ENCODE measurements around the gene BEST1.

The BEST1 gene

GRCh38 chr11:61980783-61981541, 30.8 kb downstream of the BEST1 start:
- Histone ChIP-seq H3K4me1 (ENCODE audit: control insufficient read depth in 1 of 2, insufficient read depth in 2 of 2, low read length in 2 of 2) (peaks cover 2 to 4% of the 10 kb centered on the region in 2 experiments), H3K79me2 (ENCODE audit: control insufficient read depth, insufficient read depth, low read length, poor library complexity) (no peaks in the 10 kb centered on the region)
- WGBS (ENCODE audit: extremely low coverage, insufficient coverage, insufficient read length) = no CpG with 5 or more reads among the region's 10 CpGs

GRCh38 chr11:61983419-61983818, 33.3 kb downstream of the BEST1 start:
- H3K4ac ChIP-seq (ENCODE audit: low read depth, low read length) = no peak overlapping the region
- no peak overlapping the region for H3K9ac ChIP-seq (ENCODE audit: low read length)
- no peaks in the 10 kb centered on the region for H3K27me3 ChIP-seq (ENCODE audit: insufficient read depth, low read length)
- DNase-seq = no peak
- H3K4me3 ChIP-seq (ENCODE audit: low read depth, low read length) = no peak overlapping the region
- H3K18ac ChIP-seq (ENCODE audit: low read length) = no peak overlapping the region
- H3K36me3 ChIP-seq (ENCODE audit: control insufficient read depth in 1 of 2, insufficient read depth in 2 of 2, low read length in 2 of 2) = no peaks in the 10 kb centered on the region
- H3K4me1 ChIP-seq (ENCODE audit: control insufficient read depth in 1 of 2, insufficient read depth in 2 of 2, low read length in 2 of 2) = peaks cover 2 to 4% of the 10 kb centered on the region in 2 experiments
- H3K79me1 ChIP-seq (ENCODE audit: low read length) = peaks cover 2% of the 10 kb centered on the region
- WGBS (ENCODE audit: extremely low coverage, insufficient coverage, insufficient read length) = no CpG with 5 or more reads among the region's 1 CpG
- H3K14ac ChIP-seq (ENCODE audit: low read length) = no peak overlapping the region
- H3K9me3 ChIP-seq (ENCODE audit: insufficient read depth, low read depth, low read length) = no peaks in the 10 kb centered on the region
- no peaks in the 10 kb centered on the region for H3K79me2 ChIP-seq (ENCODE audit: control insufficient read depth, insufficient read depth, low read length, poor library complexity)
- H2BK12ac ChIP-seq (ENCODE audit: low read length) = peak overlapping the region; percentile 23
- H2BK120ac ChIP-seq (ENCODE audit: insufficient read depth, low read length, poor library complexity) = peak overlapping the region; percentile 7
- no peak overlapping the region for H3K23ac ChIP-seq (ENCODE audit: low read length)
- H3K27ac ChIP-seq (ENCODE audit: low read depth, low read length) = no peak overlapping the region
- no peak overlapping the region for H2AFZ ChIP-seq (ENCODE audit: insufficient read depth, low read length, poor library complexity)
- peak overlapping the region; percentile 13 for H2AK5ac ChIP-seq (ENCODE audit: low read length)
- no peak overlapping the region for H3K4me2 ChIP-seq (ENCODE audit: low read length)
- no peak overlapping the region for H4K8ac ChIP-seq (ENCODE audit: low read depth, low read length)
- H2BK5ac ChIP-seq (ENCODE audit: low read depth, low read length, poor library complexity) = no peak overlapping the region
- H4K91ac ChIP-seq (ENCODE audit: low read depth, low read length) = peak overlapping the region; percentile 39
- no peak overlapping the region for H4K12ac ChIP-seq (ENCODE audit: low read depth, low read length)

More at GRCh38 chr11:61980783-61981541, 30.8 kb downstream of the BEST1 start:
- H3K4me3 ChIP-seq (ENCODE audit: low read depth, low read length) = no peak overlapping the region
- no peaks in the 10 kb centered on the region for H3K36me3 ChIP-seq (ENCODE audit: control insufficient read depth in 1 of 2, insufficient read depth in 2 of 2, low read length in 2 of 2)
- no peak overlapping the region for H3K27ac ChIP-seq (ENCODE audit: low read depth, low read length)
- H2AK5ac ChIP-seq (ENCODE audit: low read length) = no peak overlapping the region
- peak; percentile 50 to 55 for DNase-seq
- H3K4me2 ChIP-seq (ENCODE audit: low read length) = no peak overlapping the region
- H3K27me3 ChIP-seq (ENCODE audit: insufficient read depth, low read length) = no peaks in the 10 kb centered on the region
- H3K14ac ChIP-seq (ENCODE audit: low read length) = peak overlapping the region; percentile 54
- H3K9ac ChIP-seq (ENCODE audit: low read length) = peak overlapping the region; percentile 32
- H2BK5ac ChIP-seq (ENCODE audit: low read depth, low read length, poor library complexity) = peak overlapping the region; percentile 16
- peak overlapping the region; percentile 52 for H4K8ac ChIP-seq (ENCODE audit: low read depth, low read length)
- H3K23ac ChIP-seq (ENCODE audit: low read length) = no peak overlapping the region
- H2BK120ac ChIP-seq (ENCODE audit: insufficient read depth, low read length, poor library complexity) = no peak overlapping the region
- no peak overlapping the region for H3K4ac ChIP-seq (ENCODE audit: low read depth, low read length)
- H4K12ac ChIP-seq (ENCODE audit: low read depth, low read length) = no peak overlapping the region
- peak overlapping the region; percentile 64 for H2BK12ac ChIP-seq (ENCODE audit: low read length)
- no peaks in the 10 kb centered on the region for H3K9me3 ChIP-seq (ENCODE audit: insufficient read depth, low read depth, low read length)
- peaks cover 2% of the 10 kb centered on the region for H3K79me1 ChIP-seq (ENCODE audit: low read length)
- H3K18ac ChIP-seq (ENCODE audit: low read length) = no peak overlapping the region
- peak overlapping the region; percentile 40 for H4K91ac ChIP-seq (ENCODE audit: low read depth, low read length)
- no peak overlapping the region for H2AFZ ChIP-seq (ENCODE audit: insufficient read depth, low read length, poor library complexity)

- no peaks in the 10 kb centered on the region for H3K79me2 ChIP-seq (ENCODE audit: control insufficient read depth, insufficient read depth, low read length, poor library complexity)
- no peak overlapping the region for H4K91ac ChIP-seq (ENCODE audit: low read depth, low read length)
- peak; percentile 64 to 93 for DNase-seq
Observed at GRCh38 chr11:61985869-61986268, 35.7 kb downstream of the BEST1 start.

GRCh38 chr11:61994981-61995380, 44.8 kb downstream of the BEST1 start:
- Histone ChIP-seq H3K14ac (ENCODE audit: low read length) (no peak overlapping the region), H3K27ac (ENCODE audit: low read depth, low read length) (no peak overlapping the region), H4K8ac (ENCODE audit: low read depth, low read length) (no peak overlapping the region), H4K12ac (ENCODE audit: low read depth, low read length) (no peak overlapping the region), H3K4me2 (ENCODE audit: low read length) (no peak overlapping the region), H3K18ac (ENCODE audit: low read length) (no peak overlapping the region), H2BK120ac (ENCODE audit: insufficient read depth, low read length, poor library complexity) (no peak overlapping the region), H3K79me2 (ENCODE audit: control insufficient read depth, insufficient read depth, low read length, poor library complexity) (no peaks in the 10 kb centered on the region), H3K79me1 (ENCODE audit: low read length) (no peaks in the 10 kb centered on the region), H2AK5ac (ENCODE audit: low read length) (no peak overlapping the region), H3K27me3 (ENCODE audit: insufficient read depth, low read length) (no peaks in the 10 kb centered on the region), H2AFZ (ENCODE audit: insufficient read depth, low read length, poor library complexity) (no peak overlapping the region), H2BK12ac (ENCODE audit: low read length) (no peak overlapping the region), H3K4me1 (ENCODE audit: control insufficient read depth in 1 of 2, insufficient read depth in 2 of 2, low read length in 2 of 2) (no peaks in the 10 kb centered on the region), H2BK5ac (ENCODE audit: low read depth, low read length, poor library complexity) (no peak overlapping the region), H4K91ac (ENCODE audit: low read depth, low read length) (no peak overlapping the region), H3K9ac (ENCODE audit: low read length) (no peak overlapping the region), H3K36me3 (ENCODE audit: control insufficient read depth in 1 of 2, insufficient read depth in 2 of 2, low read length in 2 of 2) (no peaks in the 10 kb centered on the region), H3K4me3 (ENCODE audit: low read depth, low read length) (no peak overlapping the region), H3K9me3 (ENCODE audit: insufficient read depth, low read depth, low read length) (peaks cover 4% of the 10 kb centered on the region), H3K23ac (ENCODE audit: low read length) (no peak overlapping the region), H3K4ac (ENCODE audit: low read depth, low read length) (no peak overlapping the region)
- WGBS (ENCODE audit: extremely low coverage, insufficient coverage, insufficient read length) = no CpG with 5 or more reads among the region's 3 CpGs
- no peak for DNase-seq

More at GRCh38 chr11:61985869-61986268, 35.7 kb downstream of the BEST1 start:
- H4K12ac ChIP-seq (ENCODE audit: low read depth, low read length) = no peak overlapping the region
- H3K14ac ChIP-seq (ENCODE audit: low read length) = no peak overlapping the region
- no peak overlapping the region for H2BK5ac ChIP-seq (ENCODE audit: low read depth, low read length, poor library complexity)
- H2BK12ac ChIP-seq (ENCODE audit: low read length) = no peak overlapping the region
- H3K18ac ChIP-seq (ENCODE audit: low read length) = no peak overlapping the region
- H3K4me2 ChIP-seq (ENCODE audit: low read length) = no peak overlapping the region
- no peak overlapping the region for H2AK5ac ChIP-seq (ENCODE audit: low read length)
- no peaks in the 10 kb centered on the region for H3K9me3 ChIP-seq (ENCODE audit: insufficient read depth, low read depth, low read length)
- no CpG with 5 or more reads among the region's 5 CpGs for WGBS (ENCODE audit: extremely low coverage, insufficient coverage, insufficient read length)
- H3K4me1 ChIP-seq (ENCODE audit: control insufficient read depth in 1 of 2, insufficient read depth in 2 of 2, low read length in 2 of 2) = peaks cover 2% of the 10 kb centered on the region in 2 experiments
- H4K8ac ChIP-seq (ENCODE audit: low read depth, low read length) = no peak overlapping the region
- no peaks in the 10 kb centered on the region for H3K27me3 ChIP-seq (ENCODE audit: insufficient read depth, low read length)
- no peak overlapping the region for H3K9ac ChIP-seq (ENCODE audit: low read length)
- H2BK120ac ChIP-seq (ENCODE audit: insufficient read depth, low read length, poor library complexity) = no peak overlapping the region
- no peak overlapping the region for H3K4me3 ChIP-seq (ENCODE audit: low read depth, low read length)
- H3K23ac ChIP-seq (ENCODE audit: low read length) = no peak overlapping the region
- no peak overlapping the region for H2AFZ ChIP-seq (ENCODE audit: insufficient read depth, low read length, poor library complexity)
- H3K27ac ChIP-seq (ENCODE audit: low read depth, low read length) = peak overlapping the region; percentile 37
- H3K79me1 ChIP-seq (ENCODE audit: low read length) = no peaks in the 10 kb centered on the region
- H3K4ac ChIP-seq (ENCODE audit: low read depth, low read length) = no peak overlapping the region
- no peaks in the 10 kb centered on the region for H3K36me3 ChIP-seq (ENCODE audit: control insufficient read depth in 1 of 2, insufficient read depth in 2 of 2, low read length in 2 of 2)
